ENCODE data around the gene ARHGAP9.

Gene ARHGAP9

GRCh38 chr12:57479376-57480115 is at the start of gene ARHGAP9:
Gene ARHGAP9 (minus strand): TSS chr12:57479866. CDS start chr12:57479406, 460 bp downstream.
- TF ChIP-seq, protein P1, sequence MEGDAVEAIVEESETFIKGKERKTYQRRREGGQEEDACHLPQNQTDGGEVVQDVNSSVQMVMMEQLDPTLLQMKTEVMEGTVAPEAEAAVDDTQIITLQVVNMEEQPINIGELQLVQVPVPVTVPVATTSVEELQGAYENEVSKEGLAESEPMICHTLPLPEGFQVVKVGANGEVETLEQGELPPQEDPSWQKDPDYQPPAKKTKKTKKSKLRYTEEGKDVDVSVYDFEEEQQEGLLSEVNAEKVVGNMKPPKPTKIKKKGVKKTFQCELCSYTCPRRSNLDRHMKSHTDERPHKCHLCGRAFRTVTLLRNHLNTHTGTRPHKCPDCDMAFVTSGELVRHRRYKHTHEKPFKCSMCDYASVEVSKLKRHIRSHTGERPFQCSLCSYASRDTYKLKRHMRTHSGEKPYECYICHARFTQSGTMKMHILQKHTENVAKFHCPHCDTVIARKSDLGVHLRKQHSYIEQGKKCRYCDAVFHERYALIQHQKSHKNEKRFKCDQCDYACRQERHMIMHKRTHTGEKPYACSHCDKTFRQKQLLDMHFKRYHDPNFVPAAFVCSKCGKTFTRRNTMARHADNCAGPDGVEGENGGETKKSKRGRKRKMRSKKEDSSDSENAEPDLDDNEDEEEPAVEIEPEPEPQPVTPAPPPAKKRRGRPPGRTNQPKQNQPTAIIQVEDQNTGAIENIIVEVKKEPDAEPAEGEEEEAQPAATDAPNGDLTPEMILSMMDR (IDR thresholded peaks at IDR 0.05; ENCODE audit: borderline replicate concordance, insufficient read depth, low read depth, low read length) = no peak
- H3K4me3 ChIP-seq (ENCODE audit: low read depth, low read length) = peak within 1 kb of the TSS; percentile 81

DNA sequence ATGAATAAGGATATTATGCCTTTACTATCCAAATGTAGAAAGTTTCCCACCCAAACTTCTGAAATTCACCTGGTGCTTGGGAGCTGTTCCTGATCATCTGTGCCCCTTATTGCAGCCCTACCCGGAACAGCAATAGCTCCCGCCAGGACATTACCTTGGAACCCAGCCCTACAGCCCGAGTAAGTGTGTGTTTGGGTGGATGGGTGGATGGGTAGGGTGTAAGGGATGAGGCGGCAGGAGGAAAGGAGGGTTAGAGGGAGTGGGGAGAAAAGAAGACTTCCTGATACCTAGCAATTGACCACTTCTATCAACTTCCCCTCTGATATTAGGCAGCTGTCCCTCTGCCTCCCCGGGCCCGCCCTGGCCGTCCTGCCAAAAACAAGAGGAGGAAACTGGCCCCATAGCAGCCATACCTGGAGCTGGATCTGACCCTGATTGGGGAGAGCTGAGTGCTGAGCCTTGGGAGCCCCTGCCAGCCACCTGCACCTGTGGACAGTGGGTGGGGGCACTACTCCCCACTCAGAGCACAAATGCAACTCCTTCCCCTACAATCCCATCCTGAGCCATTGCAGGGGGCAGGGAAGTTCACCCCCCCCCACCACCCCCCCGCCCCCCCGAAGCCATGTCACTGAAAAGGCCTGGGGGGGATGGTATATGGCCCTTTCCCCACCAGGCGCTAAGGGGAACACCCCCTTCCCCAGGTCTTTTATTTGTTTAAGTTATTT is 49.3 kb upstream of the ARHGAP9 start:
- TF ChIP-seq, protein P1 (IDR thresholded peaks at IDR 0.05; ENCODE audit: borderline replicate concordance, insufficient read depth, low read depth, low read length) = no peak

DNA sequence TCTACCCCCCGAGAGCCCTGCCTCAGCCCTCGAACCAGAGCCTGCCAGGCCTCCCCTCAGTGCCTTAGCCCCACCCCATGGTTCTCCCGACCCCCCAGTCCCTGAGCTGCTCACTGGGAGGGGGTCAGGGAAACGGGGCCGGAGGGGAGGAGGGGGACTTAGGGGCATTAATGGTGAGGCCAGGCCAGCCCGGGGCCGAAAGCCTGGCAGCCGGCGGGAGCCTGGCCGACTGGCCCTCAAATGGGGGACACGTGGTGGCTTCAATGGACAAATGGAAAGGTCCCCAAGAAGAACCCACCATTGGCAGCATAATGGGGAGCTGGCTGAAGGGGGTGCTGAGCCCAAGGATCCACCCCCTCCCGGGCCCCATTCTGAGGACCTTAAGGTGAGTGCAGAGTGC is 48.5 kb upstream of the ARHGAP9 start:
- TF ChIP-seq, protein P1 (IDR thresholded peaks at IDR 0.05; ENCODE audit: borderline replicate concordance, insufficient read depth, low read depth, low read length) = no peak
- no peak overlapping the region for H3K4me3 ChIP-seq (ENCODE audit: low read depth, low read length)

More for the DNA sequence above, 49.3 kb upstream of the ARHGAP9 start:
- H3K4me3 ChIP-seq (ENCODE audit: low read depth, low read length) = no peak overlapping the region

- no peak overlapping the region for H3K4me3 ChIP-seq (ENCODE audit: low read depth, low read length)
- TF ChIP-seq, protein P1 (IDR thresholded peaks at IDR 0.05; ENCODE audit: borderline replicate concordance, insufficient read depth, low read depth, low read length) = no peak
Measured at GRCh38 chr12:57527184-57527583, 47.5 kb upstream of the ARHGAP9 start.

DNA sequence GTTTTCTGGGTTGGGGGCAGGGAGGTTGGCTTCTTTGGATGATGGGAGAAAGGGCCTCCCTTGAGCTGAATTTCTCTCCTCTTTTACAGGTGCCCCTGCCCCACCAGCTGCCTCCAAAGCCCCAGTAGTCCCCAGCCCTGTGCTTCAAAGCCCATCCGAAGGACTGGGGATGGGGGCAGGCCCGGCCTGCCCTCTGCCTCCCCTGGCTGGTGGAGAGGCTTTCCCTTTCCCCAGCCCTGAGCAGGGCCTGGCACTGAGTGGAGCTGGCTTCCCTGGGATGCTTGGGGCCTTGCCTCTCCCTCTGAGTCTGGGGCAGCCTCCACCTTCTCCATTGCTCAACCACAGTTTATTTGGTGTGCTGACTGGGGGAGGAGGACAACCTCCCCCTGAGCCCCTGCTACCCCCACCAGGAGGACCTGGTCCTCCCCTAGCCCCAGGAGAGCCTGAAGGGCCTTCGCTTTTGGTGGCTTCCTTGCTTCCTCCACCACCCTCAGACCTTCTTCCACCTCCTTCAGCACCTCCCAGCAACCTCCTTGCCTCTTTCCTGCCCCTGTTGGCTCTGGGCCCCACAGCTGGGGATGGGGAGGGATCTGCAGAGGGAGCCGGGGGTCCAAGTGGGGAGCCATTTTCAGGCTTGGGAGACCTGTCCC is 46.9 kb upstream of the ARHGAP9 start:
- no peak overlapping the region for H3K4me3 ChIP-seq (ENCODE audit: low read depth, low read length)
- TF ChIP-seq, protein P1 (IDR thresholded peaks at IDR 0.05; ENCODE audit: borderline replicate concordance, insufficient read depth, low read depth, low read length) = no peak

DNA sequence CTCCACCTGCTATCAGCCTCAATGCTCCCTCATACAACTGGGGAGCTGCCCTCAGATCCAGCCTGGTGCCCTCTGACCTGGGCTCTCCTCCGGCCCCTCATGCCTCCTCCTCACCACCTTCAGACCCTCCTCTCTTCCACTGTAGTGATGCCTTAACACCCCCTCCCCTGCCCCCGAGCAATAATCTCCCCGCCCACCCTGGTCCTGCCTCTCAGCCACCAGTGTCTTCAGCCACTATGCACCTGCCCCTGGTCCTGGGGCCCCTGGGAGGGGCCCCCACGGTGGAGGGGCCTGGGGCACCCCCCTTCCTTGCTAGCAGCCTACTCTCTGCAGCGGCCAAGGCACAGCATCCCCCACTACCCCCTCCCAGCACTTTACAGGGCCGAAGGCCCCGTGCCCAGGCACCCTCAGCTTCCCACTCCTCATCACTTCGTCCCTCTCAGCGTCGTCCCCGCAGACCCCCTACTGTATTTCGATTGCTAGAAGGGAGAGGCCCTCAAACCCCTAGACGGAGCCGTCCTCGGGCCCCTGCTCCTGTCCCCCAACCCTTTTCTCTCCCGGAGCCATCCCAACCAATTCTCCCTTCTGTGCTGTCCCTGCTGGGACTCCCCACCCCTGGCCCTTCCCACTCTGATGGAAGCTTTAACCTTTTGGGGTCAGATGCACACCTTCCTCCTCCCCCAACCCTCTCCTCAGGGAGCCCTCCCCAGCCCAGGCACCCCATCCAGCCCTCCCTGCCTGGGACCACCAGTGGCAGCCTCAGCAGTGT is 46.1 kb upstream of the ARHGAP9 start:
- H3K4me3 ChIP-seq (ENCODE audit: low read depth, low read length) = no peak overlapping the region

More for the DNA sequence above, 46.1 kb upstream of the ARHGAP9 start:
- TF ChIP-seq, protein P1 (IDR thresholded peaks at IDR 0.05; ENCODE audit: borderline replicate concordance, insufficient read depth, low read depth, low read length) = no peak

Data from GM12875 (cell line).